Suprapubic skin (tissue), 4 donors: ENCODE data around the gene SEMA5B.

ENCODE experiments used
- CTCF ChIP-seq, 2 donors: fragments of 200-600 bp in 1 of 2; fragments of 450-650 bp in 1 of 2; sonication (generic) in 1 of 2; IDR thresholded peaks; one replicate each; pipeline ENCODE4 v1.5.1; 2016 to 2019; ENCODE audit warnings: antibody characterized with exemption in 2 of 2, mild to moderate bottlenecking in 1 of 2, moderate library complexity in 1 of 2
- EP300 ChIP-seq: sonication (generic); formaldehyde crosslinking; IDR thresholded peaks from one replicate; pipeline ENCODE4 v1.6.1; 2017; ENCODE audit warnings: antibody characterized with exemption
- POLR2A ChIP-seq, 2 donors: fragments of 450-650 bp; IDR thresholded peaks; one replicate each; pipeline ENCODE4 v1.6.1; 2017; ENCODE audit warnings: antibody characterized with exemption in 2 of 2, mild to moderate bottlenecking in 2 of 2, moderate library complexity in 2 of 2
- POLR2AphosphoS5 ChIP-seq, 3 donors: sonication (generic); formaldehyde crosslinking; IDR thresholded peaks; one replicate each; pipeline ENCODE4 v1.6.1; 2017; ENCODE audit warnings: antibody characterized with exemption in 3 of 3

- TF ChIP-seq CTCF (IDR thresholded peaks at IDR 0.05) (no peak), POLR2A (IDR thresholded peaks at IDR 0.05) (no peak), POLR2AphosphoS5 (IDR thresholded peaks at IDR 0.05) (no peak), EP300 (no peak)
These were observed 79.8 kb downstream of the SEMA5B start for GRCh38 chr3:122947738-122948137.
